Activated CD4-positive, alpha-beta T cell treated with anti-CD3 and anti-CD28 coated beads for 36 hours (primary cell): ENCODE data around the gene UGT1A7. TPM values are rescaled to one million over a fixed set of nuclear protein-coding genes. Genes with fewer than 3 reads are reported as not detected.
"Not testable (repeated sequence)": the region's sequence is repeated elsewhere in the genome, so short reads cannot be mapped to it uniquely, and the experiment has no call there.

Experiments used
- ATAC-seq: fragments of 200-7000 bp; cut with Tn5 transposase; one replicate; pipeline ENCODE4 v1.10.0; 2021; ENCODE audit warnings: mild to moderate bottlenecking, moderate library complexity
- CTCF ChIA-PET: fragments of 350-600 bp; sonication (Branson Sonifier 250); formaldehyde crosslinking; loops from one replicate; lab custom pipeline; 2021; ENCODE audit warnings: antibody characterized with exemption; lab: Charles Lee
- POLR2A ChIA-PET: fragments of 350-600 bp; sonication (Branson Sonifier 250); formaldehyde crosslinking; loops from one replicate; lab custom pipeline; 2021; ENCODE audit warnings: antibody characterized with exemption, inconsistent platforms; lab: Charles Lee
- DNase-seq: peaks from one replicate; pipeline ENCODE4 v3.0.0-alpha.2; 2020
- H3K27ac Mint-ChIP-seq: one replicate; pipeline ENCODE4 v1.8.0; 2021; ENCODE audit warnings: mixed read lengths
- H3K27me3 Mint-ChIP-seq: one replicate; pipeline ENCODE4 v1.8.0; 2021; ENCODE audit warnings: mixed read lengths
- H3K36me3 Mint-ChIP-seq: one replicate; pipeline ENCODE4 v1.8.0; 2021; ENCODE audit warnings: low read depth, mixed read lengths
- H3K4me1 Mint-ChIP-seq: one replicate; pipeline ENCODE4 v1.8.0; 2021; ENCODE audit warnings: mixed read lengths
- H3K4me3 Mint-ChIP-seq: one replicate; pipeline ENCODE4 v1.8.0; 2021; ENCODE audit warnings: mild to moderate bottlenecking, moderate library complexity, mixed read lengths
- H3K9me3 Mint-ChIP-seq: one replicate; pipeline ENCODE4 v1.8.0; 2021; ENCODE audit warnings: low read depth, mixed read lengths
- intact Hi-C, 2 experiments: fragments of 100-400 bp; cut with DNase I in 1 of 2; cut with micrococcal nuclease in 1 of 2; formaldehyde crosslinking; loops; one replicate each; pipeline versions ENCODE4 v1.14.2 to v1.15.1; 2022 to 2024; cut with DNase I, micrococcal nuclease
- total RNA-seq, 2 experiments: library from RNA; stranded (reverse); gene quantifications; one replicate each; pipeline ENCODE4 v1.2.3, GENCODE V29; 2021

The UGT1A7 gene
- total RNA-seq, 2 experiments from 2014 or later: not detected

DNA sequence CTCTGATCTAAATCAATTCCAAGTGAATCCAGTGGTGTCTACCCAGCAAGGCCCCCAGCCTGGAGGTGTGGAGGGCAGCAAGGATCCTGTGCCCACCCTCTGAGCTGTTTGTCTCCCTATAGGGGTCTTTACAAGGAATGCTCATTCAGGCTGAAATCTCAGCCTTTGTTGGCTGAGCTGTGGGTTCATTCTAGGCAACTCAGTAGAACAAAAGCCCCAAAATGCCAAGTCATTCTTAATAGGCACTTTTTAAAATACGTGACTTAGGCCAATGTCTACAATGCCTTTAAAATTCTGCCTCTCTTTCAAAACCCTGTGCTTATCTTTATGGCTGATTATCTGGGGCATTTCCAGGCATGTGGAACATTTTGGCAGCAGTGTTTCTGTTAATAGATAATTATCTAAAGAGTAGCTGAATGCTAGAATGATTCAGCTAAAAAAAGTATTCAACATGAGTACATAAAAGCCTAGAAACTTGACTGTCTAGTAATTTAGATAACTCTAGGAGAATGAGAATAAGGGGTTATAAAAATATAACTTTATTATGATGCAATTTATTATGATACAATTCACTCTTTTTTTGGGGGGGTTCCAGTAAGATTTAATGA, 18.4 kb downstream of the UGT1A7 start:
- Mint-ChIP-seq H3K9me3 (peaks cover 3% of the 10 kb centered on the region), H3K4me3 (no peak overlapping the region), H3K27me3 (no peaks in the 10 kb centered on the region), H3K36me3 (no peaks in the 10 kb centered on the region), H3K27ac (no peak overlapping the region), H3K4me1 (no peaks in the 10 kb centered on the region)
- intact Hi-C loops: no loop called here
- ChIA-PET CTCF (no interaction called here), POLR2A (no interaction called here)
- DNase-seq (no peak), ATAC-seq (no peak)

GRCh38 chr2:233700842-233701241, 19.1 kb downstream of the UGT1A7 start:
- POLR2A ChIA-PET, CTCF ChIA-PET, DNase-seq, H3K27me3 Mint-ChIP-seq, H3K36me3 Mint-ChIP-seq, intact Hi-C loops, H3K9me3 Mint-ChIP-seq, H3K4me1 Mint-ChIP-seq, H3K4me3 Mint-ChIP-seq, ATAC-seq, H3K27ac Mint-ChIP-seq: not testable (repeated sequence)

DNA sequence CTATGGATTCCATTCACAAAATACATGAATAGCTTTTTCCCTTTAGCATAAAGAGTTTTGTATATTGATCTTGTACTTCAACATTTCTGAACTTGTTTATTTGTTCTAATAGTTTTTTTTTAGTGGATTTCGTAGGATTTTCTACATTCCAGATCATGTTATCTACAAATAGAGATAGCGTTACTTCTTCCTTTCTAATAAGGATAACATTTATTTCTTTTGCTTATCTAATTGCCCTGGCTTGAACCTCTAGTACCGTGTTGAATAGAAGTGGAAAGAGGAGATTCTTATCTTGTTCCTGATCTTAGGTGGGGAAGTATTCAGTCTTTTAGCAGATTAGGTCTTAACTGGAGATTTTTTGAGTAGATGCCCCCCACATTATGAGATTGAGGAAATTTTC, 20.5 kb downstream of the UGT1A7 start:
- ATAC-seq (no peak), DNase-seq (no peak)
- Mint-ChIP-seq H3K27me3 (peaks cover 2% of the 10 kb centered on the region), H3K9me3 (peaks cover 3% of the 10 kb centered on the region), H3K36me3 (no peaks in the 10 kb centered on the region), H3K4me3 (no peak overlapping the region), H3K27ac (no peak overlapping the region), H3K4me1 (no peaks in the 10 kb centered on the region)
- POLR2A ChIA-PET: no interaction called here
- intact Hi-C loops: no loop called here
- CTCF ChIA-PET: interaction anchor here (0.6 kb wide), 1 partner anchor 9 kb away, joined by 3 read pairs; no protein-coding TSS in a partner anchor

- Mint-ChIP-seq H3K9me3 (peaks cover 3% of the 10 kb centered on the region), H3K4me1 (no peaks in the 10 kb centered on the region), H3K27me3 (peaks cover 8% of the 10 kb centered on the region), H3K36me3 (no peaks in the 10 kb centered on the region), H3K27ac (no peak overlapping the region), H3K4me3 (no peak overlapping the region)
- ChIA-PET POLR2A (no interaction called here), CTCF (interaction anchor here (1.0 kb wide), 1 partner anchor 9 kb away, joined by 3 read pairs; no protein-coding TSS in a partner anchor)
- no peak for DNase-seq
- intact Hi-C loops: no loop called here
- no peak for ATAC-seq
These were observed 24.3 kb downstream of the UGT1A7 start for GRCh38 chr2:233705911-233706506.

DNA sequence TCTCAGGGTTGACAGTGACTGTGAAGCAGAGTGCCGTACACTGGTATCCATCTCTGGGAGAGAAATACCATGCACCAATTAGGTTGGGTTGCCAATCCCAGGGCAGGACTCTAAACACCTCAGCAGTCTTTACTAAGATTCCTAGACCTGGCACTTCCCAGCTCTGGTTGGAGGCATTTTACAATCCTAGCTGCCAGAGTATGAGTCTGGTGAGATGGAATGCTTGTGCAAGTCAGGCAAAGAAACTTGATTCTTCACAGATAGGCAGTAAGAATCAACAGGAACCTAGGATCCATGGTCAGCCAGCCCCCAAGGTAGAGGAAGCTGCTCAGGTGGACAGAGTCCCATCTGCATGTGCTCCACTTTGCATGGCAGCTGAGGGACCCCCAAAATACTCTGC, 25.0 kb downstream of the UGT1A7 start:
- ATAC-seq (no peak), DNase-seq (no peak)
- H3K4me1 Mint-ChIP-seq: no peaks in the 10 kb centered on the region
- ChIA-PET POLR2A (no interaction called here), CTCF (interaction anchor here (0.6 to 0.7 kb wide), 2 partner anchors 195 to 854 kb away, joined by 3 read pairs; no protein-coding TSS in a partner anchor)
- no peak overlapping the region for H3K4me3 Mint-ChIP-seq
- H3K27me3 Mint-ChIP-seq: peaks cover 12% of the 10 kb centered on the region
- intact Hi-C loops: no loop called here
- H3K27ac Mint-ChIP-seq: no peak overlapping the region
- H3K36me3 Mint-ChIP-seq: no peaks in the 10 kb centered on the region
- peaks cover 3% of the 10 kb centered on the region for H3K9me3 Mint-ChIP-seq

DNA sequence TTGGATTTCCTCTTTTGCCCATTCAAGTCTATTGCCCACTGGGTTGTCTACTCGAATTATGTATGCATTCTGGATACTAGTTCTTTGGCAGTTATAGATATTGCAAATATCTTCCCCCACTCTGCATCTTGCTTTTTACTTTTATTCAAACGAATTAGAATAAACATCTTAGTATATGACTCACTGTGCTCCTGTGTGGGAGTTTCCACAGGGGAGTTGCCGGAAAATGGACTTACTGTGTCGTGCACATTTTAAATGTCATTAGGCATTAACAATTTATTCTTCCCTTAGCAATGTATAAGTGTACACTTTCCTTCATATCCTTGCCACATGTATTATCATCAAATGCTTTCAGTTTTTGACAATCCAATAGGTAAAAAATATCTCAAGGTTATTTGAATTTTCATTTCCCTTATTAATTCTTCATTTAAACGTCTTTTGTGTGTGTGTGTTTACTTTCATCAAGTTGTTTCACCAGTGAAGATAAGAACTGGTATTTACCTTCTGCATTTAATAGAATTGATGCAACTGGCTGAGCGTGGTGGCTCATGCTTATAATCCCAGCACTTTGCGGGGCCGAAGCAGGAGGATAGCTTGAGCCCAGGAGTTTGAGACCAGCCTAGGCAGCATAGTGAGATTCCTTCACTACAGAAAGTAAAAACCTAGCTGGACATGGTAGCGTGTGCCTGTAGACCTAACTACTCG, 26.4 kb downstream of the UGT1A7 start:
- Mint-ChIP-seq H3K27ac (no peak overlapping the region), H3K36me3 (no peaks in the 10 kb centered on the region), H3K9me3 (peaks cover 3% of the 10 kb centered on the region), H3K4me3 (no peak overlapping the region), H3K4me1 (no peaks in the 10 kb centered on the region), H3K27me3 (peaks cover 17% of the 10 kb centered on the region)
- ATAC-seq (no peak), DNase-seq (no peak)
- POLR2A ChIA-PET: no interaction called here
- CTCF ChIA-PET: no interaction called here
- intact Hi-C loops: no loop called here

DNA sequence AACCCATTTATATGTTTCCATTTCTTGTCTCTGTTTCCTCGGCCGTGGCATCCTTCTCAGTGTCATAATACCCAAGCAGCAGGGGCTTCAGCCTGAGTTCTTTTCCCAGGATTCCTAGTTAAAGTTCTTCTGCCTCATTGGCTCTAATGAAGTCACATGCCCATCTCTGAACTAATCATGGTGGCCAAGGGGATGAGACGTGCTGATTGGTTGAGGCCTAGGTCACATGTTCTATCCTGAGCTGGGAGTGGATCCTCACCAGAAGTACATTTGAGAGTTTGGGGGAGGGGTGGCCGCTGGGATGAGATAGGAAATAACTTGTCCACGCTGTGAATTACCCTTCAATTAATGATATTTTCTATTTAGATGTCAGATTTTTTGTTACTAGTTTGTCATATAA, 27.2 kb downstream of the UGT1A7 start:
- Mint-ChIP-seq H3K9me3 (peaks cover 3% of the 10 kb centered on the region), H3K4me3 (no peak overlapping the region), H3K27ac (no peak overlapping the region), H3K27me3 (peaks cover 19% of the 10 kb centered on the region), H3K4me1 (no peaks in the 10 kb centered on the region), H3K36me3 (no peaks in the 10 kb centered on the region)
- ChIA-PET CTCF (interaction anchor here (0.6 to 0.8 kb wide), 2 partner anchors 24 to 436 kb away, joined by 3 read pairs; no protein-coding TSS in a partner anchor), POLR2A (no interaction called here)
- ATAC-seq: no peak
- intact Hi-C loops: no loop called here
- no peak for DNase-seq

DNA sequence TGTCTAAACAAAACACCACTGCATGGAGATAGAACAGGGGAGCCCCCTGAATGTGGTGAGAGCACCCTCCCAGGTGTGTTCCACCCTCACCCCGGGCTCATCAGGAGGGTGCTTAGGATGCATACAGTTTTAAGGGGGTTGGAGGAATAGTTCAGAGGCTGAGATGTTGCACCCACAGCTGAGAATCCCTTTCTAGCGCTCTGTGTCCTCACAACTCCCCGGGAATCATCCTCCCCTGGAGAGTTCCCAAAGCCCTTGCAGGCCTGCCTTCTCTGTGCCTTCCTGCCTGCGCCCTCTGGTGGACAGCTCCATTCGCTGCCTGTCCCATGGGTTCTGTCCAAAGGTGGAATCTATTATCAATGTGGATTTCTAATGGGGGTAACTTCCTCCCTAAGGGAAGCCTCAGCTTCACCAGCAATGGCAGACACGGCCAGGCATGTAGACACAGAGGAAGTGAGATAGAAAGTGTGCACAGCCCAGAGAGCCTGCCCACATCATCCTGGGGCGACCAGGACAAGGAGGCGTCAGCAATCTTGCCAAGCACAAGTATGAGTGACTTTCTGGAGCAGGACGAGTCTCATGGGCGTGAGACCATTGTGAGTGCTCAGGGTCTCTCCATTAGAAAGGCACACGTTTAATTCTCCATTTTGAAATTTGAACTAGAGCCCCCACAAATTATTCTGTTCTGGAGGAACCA, 29.8 kb downstream of the UGT1A7 start:
- H3K27me3 Mint-ChIP-seq: peaks cover 25% of the 10 kb centered on the region
- no peaks in the 10 kb centered on the region for H3K4me1 Mint-ChIP-seq
- H3K9me3 Mint-ChIP-seq: no peaks in the 10 kb centered on the region
- peak; percentile 86 for DNase-seq
- no peak overlapping the region for H3K4me3 Mint-ChIP-seq
- no peak overlapping the region for H3K27ac Mint-ChIP-seq
- H3K36me3 Mint-ChIP-seq: no peaks in the 10 kb centered on the region
- POLR2A ChIA-PET: no interaction called here
- peak; percentile 61 for ATAC-seq
- intact Hi-C loops: loop anchor here (1.0 to 10.0 kb wide), 4 partner anchors 307 to 1105 kb away; partner anchors contain the start of gene SAG (in 1 of the 2)
- CTCF ChIA-PET: interaction anchor here (0.7 to 1.4 kb wide), 3 partner anchors 9 to 571 kb away, joined by 3 to 6 read pairs (median 3); no protein-coding TSS in a partner anchor

- Mint-ChIP-seq H3K27me3 (peaks cover 22% of the 10 kb centered on the region), H3K4me3 (no peak within 1 kb of the TSS), H3K9me3 (no peaks in the 10 kb centered on the region), H3K4me1 (no peaks in the 10 kb centered on the region), H3K36me3 (no peaks in the 10 kb centered on the region), H3K27ac (no peak within 1 kb of the TSS)
- intact Hi-C loops: loop anchor here (5.0 to 10.0 kb wide), 2 partner anchors 310 to 408 kb away; partner anchors contain the start of gene SAG (in 1 of the 2)
- ChIA-PET POLR2A (no interaction called here), CTCF (interaction anchor here (0.6 kb wide), 1 partner anchor 61 kb away, joined by 3 read pairs; no protein-coding TSS in a partner anchor)
- DNase-seq (no peak), ATAC-seq (no peak)
These were observed 31.0 kb downstream of the UGT1A7 start, which contains the start of gene UGT1A5 for GRCh38 chr2:233712611-233713261. Gene UGT1A5, plus strand, starts transcription at chr2:233712907. Its CDS starts 85 bp downstream, at chr2:233712992.

DNA sequence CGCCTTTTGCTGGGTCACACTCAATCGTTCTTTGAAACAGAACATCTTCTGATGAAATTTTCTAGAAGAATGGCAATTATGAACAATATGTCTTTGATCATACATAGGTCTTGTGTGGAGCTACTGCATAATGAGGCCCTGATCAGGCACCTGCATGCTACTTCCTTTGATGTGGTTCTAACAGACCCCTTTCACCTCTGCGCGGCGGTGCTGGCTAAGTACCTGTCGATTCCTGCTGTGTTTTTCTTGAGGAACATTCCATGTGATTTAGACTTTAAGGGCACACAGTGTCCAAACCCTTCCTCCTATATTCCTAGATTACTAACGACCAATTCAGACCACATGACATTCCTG, 31.5 kb downstream of the UGT1A7 start:
- CTCF ChIA-PET: interaction anchor here (0.6 kb wide), 1 partner anchor 61 kb away, joined by 3 read pairs; no protein-coding TSS in a partner anchor
- no peaks in the 10 kb centered on the region for H3K4me1 Mint-ChIP-seq
- H3K27ac Mint-ChIP-seq: no peak overlapping the region
- DNase-seq (no peak), ATAC-seq (no peak)
- H3K9me3 Mint-ChIP-seq: no peaks in the 10 kb centered on the region
- peaks cover 22% of the 10 kb centered on the region for H3K27me3 Mint-ChIP-seq
- intact Hi-C loops: loop anchor here (5.0 to 10.0 kb wide), 2 partner anchors 311 to 408 kb away; partner anchors contain the start of gene SAG (in 1 of the 2)
- H3K4me3 Mint-ChIP-seq: no peak overlapping the region
- POLR2A ChIA-PET: no interaction called here
- no peaks in the 10 kb centered on the region for H3K36me3 Mint-ChIP-seq
